Measurements from ENCODE around the gene BTN2A1. TPM values are rescaled to one million over a fixed set of nuclear protein-coding genes. Genes with fewer than 3 reads are reported as not detected.
"Not testable (repeated sequence)": the region's sequence is repeated elsewhere in the genome, so short reads cannot be mapped to it uniquely, and the experiment has no call there.

BTN2A1 gene
- total RNA-seq, 1 donor from 2014 or later, result 27.4 TPM

DNA sequence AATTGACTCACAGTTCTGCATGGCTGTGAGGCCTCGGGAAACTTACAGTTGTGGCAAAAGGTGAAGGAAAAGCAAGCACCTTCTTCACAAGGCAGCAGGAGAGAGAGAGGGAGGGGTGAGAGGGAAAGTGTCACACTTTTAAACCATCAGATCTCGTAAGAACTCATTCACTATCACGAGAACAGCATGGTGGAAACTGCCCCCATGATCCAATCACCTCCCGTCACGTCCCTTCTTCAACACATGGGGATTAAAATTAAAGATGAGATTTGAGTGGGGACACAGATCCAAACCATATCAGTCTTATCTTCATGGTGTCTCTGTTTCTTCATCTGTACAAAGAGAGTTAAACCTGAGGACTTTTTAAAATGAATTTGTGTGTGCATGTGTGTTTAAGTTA is 28.6 kb downstream of the BTN2A1 start:
- intact Hi-C loops (cut with micrococcal nuclease), result no loop called here

DNA sequence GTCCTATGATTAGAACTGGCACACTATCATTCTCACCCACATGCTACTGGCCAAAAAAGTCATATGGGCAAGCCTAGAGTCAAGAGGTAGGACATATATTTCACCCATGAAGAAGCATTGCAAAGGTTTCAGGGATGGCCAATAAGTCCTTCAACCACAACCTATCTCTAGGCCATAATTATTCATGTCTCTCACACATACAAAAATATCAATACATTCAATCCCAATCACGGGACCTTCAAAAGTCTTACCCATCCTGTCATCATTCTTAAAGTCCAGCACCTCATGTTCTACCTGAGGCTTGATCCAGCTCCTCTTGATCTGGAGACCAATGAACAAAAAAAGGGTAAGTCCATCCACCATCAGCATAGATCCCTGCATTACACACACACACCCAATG is 29.7 kb downstream of the BTN2A1 start:
- intact Hi-C loops (cut with micrococcal nuclease), result no loop called here

DNA sequence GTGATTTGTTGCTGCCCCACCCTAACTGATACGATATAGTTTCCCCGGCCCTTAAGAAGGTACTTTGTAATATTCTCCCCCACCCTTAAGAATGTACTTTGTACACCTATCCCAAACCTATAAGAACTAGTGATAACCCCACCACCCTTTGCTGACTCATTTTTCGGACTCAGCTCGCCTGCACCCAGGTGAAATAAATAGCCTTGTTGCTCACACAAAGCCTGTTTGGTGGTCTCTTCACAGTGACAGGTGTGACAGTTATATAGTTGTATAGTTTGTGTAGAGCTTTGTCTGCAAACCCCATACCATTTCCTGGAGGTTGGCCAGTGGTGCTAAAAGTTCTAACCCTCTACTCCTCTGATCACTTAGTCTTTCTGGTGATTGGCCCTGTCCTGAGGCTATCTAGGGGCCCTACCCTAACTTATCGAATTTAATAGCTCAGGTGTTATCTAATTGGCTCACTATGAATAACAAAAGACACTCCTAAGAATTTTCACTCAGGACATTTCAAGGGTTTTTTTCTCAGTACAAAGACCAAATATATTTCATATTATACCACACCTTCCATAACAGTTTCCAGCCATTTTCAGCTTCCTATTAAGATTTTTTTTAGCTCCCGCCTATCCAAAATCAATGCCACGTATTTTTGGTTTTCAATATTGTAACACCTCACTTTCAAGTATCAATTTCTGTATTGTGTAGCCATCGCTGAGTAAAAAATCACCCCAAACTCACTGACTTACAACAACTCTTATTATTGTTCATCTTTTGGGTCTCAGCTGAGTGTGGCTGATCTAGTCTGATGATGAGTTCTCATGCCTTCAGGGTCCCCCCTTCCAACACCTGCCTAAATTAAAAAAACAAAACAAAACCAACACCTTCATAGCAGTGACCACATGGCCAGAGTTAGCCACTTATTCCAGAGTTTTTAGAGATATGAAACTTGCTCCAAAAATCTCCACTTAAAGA is 32.5 kb downstream of the BTN2A1 start:
- intact Hi-C loops (cut with micrococcal nuclease), result no loop called here

DNA sequence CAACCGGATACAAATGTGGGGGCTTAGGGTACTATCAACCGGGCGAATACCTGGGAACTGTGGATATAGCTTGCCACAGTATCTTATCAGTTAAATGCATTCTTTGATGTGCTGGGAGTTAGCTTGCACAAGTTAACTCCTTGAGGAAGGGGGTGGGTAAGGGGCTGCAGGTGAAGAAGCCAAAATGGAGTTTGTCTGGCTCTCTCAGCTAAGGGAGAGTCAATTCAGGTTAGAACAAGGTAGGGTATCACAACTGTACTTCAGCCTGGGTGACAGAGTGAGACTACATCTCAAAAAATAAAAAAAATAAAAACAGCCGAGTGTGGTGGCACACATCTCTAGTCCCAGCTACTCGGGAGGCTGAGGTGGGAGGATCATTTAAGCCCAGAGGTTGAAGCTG is 33.8 kb downstream of the BTN2A1 start:
- intact Hi-C loops (cut with micrococcal nuclease), result no loop called here

DNA sequence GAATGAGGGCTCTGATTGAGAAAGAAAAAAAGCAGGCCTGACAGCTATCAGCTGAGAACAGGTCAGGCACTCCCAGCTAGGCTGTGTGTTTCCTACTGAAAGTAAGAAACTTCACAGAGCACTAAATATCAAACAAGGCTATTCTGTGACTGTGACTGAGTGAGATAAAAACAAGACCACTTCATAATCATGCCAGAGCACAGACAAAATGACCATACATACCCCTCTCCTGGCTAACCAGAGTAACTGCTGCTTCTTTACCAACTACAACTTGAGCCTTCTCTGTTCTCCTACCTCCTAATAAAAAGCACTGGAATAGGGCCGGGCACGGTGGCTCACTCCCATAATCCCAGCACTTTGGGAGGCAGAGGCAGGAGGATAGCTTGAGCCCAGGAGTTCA is 35.5 kb downstream of the BTN2A1 start:
- intact Hi-C loops (cut with micrococcal nuclease), result no loop called here

DNA sequence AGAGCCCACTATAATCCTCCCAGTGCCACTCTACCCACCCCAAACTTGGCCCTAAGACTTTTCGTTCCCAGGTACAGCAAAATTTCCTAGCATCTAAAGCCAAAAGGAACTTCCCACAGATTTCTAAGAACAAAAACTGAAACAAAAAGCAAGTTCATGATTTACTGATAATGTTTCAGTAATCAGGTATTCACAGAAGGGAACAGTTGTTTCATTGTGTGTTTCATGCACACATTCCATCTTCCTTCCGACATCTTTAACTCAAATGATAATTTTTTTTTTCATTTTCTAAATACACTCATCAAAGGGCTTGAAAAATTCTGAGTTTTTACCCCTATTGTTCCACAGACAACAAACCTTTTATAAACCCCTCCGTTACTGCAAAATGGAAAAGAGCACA is 36.4 kb downstream of the BTN2A1 start:
- intact Hi-C loops (cut with micrococcal nuclease), result no loop called here

DNA sequence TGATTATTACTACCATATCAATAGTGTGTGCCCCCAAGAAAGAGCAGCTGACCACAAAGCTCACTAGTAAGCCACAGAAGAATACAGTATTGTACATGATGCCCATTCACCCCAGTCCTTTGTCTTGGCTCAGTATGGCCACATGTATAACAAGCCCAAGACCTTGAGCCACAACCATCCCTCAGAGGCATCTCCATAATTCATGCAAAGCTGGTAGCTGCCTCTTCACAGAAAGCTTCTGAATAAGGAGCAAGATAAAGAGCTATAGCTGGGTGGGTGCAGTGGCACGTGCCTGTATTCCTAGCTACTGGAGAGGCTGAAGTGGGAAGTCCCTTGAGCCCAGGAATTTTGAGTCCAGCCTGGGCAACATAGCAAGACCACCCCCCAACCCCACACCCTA is 37.5 kb downstream of the BTN2A1 start:
- intact Hi-C loops (cut with micrococcal nuclease), result no loop called here

DNA sequence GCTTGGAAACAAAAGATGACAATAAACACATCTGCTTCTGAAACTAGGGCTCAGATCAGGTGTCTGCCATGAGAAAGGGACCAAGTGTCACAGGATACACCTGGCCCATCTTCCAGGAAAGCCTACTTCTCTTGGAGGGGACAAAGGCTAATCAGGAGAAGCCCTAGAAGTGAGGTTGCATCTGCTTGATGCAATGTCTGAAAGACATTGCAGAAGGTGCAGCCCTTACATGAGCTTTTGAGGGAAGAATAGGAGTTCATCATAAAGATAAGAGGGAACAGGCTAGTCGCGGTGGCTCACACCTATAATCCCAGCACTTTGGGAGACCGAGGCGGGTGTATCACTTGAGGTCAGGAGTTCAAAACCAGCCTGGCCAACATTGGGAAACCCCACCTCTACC is 39.9 kb downstream of the BTN2A1 start:
- intact Hi-C loops (cut with micrococcal nuclease), result no loop called here

DNA sequence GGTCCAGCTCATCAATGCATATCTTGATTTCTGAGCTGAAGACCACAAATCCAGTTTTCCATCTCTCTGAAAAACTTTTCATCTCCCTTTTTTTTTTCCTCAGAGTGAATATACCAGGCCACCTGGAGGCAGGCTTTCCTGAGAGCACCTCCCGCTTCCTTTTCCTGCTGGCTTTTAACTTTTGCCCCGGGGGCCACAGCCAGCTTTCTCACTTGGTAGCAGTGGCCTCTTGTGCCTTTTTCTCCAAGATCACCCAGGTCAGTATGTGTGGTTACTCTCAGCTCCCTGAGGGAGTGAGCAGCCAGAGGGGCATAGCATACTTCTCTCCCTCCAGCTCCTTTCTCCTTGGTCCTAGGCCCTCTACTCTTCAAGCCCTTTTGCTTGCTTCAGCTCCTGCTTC is 42.3 kb downstream of the BTN2A1 start, which contains the start of gene BTN1A1:
Gene BTN1A1 (plus strand): TSS at position 202 of the 400 bp plus-strand sequence. CDS start 984 bp downstream, outside the sequence.
- intact Hi-C loops (cut with micrococcal nuclease), result no loop called here

DNA sequence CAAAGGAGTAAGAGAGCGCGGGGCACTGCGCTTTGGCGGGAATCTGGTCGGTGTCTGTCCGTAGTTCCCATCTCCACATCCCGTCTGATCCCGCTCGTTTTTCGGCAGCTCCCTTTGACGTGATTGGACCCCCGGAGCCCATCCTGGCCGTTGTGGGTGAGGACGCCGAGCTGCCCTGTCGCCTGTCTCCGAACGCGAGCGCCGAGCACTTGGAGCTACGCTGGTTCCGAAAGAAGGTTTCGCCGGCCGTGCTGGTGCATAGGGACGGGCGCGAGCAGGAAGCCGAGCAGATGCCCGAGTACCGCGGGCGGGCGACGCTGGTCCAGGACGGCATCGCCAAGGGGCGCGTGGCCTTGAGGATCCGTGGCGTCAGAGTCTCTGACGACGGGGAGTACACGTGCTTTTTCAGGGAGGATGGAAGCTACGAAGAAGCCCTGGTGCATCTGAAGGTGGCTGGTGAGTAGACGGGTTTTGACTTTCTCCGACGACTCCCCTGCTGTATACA is 43.8 kb downstream of the BTN2A1 start:
- intact Hi-C loops (cut with micrococcal nuclease), result no loop called here

DNA sequence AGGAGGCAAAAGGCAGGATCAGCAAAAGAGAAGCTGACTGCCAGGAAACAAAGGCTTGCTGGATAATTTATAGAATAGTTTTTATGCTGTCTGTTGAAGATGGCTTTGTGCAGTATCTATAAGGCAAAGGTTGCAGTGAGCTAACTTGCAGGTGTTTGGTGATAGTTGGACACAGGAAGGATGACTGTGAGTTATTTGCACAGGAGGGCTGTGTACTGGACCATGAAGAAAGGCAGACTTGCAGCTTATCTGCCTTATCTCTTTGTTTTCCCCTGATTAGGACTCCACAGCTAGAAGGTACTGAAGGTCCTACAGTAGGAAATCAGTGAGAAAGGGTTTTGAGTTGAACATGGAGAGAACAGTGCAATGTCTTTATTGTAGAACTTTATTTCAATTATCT is 44.4 kb downstream of the BTN2A1 start:
- intact Hi-C loops (cut with micrococcal nuclease), result no loop called here

DNA sequence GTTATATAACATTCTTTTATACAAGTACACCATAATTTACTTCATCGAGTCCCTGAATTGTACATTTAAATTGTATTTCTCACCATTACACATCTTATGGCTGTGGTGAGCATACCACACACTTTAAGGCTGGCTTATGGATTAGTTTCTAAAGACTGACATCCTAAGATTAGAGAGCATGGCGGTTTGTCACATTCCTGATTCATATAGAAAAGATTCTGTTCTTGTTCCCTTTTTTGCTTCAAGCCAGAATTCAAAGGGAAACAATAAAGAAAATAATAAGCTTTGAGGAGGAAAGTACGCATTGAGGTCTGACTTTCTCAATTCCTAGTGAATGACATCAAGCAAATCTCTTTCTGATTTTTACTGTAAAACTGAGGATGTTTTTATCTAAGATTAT is 44.9 kb downstream of the BTN2A1 start:
- intact Hi-C loops (cut with micrococcal nuclease), result no loop called here

DNA sequence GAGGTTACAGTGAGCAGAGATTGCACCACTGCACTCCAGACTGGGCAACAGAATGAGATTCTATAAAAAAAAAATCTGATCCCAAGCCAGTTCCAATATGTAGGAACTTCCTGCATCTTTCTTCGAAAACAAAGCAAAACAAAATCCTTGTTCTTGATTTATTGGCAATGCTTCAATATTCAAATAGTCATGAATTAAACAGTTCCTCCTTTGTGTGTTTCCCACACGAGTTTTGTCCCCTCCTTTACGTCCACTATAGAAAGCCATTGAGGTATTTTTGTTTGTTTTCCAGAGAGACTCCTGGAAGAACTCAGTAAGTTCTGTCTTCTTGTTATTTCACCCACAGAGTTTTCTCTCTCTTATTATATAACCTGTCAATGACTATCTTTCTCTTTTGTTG is 49.9 kb downstream of the BTN2A1 start:
- intact Hi-C loops (cut with micrococcal nuclease), result no loop called here

DNA sequence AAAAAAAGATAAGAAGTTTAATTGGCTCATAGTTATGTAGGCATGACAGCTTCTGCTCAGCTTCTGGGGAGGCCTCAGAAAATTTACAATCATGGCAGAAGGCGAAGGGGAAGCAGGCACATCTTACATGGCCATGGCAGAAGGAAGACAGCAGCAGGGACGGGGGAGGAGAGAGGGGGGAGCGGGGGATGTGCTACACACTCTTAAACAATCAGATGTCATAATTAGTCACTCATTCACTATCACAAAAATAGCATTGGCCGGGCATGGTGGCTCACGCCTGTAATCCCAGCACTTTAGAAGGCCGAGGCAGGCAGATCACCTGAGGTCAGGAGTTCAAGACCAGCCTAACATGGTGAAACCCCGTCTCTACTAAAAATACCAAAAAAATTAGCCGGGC is 53.3 kb downstream of the BTN2A1 start:
- intact Hi-C loops (cut with micrococcal nuclease), result not testable (repeated sequence)

DNA sequence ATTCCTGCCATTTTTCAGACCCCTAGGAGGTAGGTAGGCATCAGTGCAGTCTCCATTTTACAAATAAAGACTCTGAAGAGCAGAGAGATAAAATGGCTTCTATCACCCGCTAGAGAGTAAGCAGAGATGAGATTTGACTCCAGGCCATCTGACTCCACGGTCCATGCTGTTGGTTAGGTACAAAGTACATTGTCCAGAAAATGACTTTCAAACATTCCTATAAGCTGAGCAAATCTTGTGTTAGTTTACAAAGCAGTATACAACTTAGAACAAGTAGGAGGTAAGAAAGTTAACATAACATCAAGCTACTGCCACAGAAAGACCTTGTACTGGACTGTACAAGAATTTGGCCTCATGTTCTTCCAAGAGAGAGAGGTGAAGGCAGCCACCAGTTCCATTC is 57.2 kb downstream of the BTN2A1 start:
- intact Hi-C loops (cut with micrococcal nuclease), result no loop called here

DNA sequence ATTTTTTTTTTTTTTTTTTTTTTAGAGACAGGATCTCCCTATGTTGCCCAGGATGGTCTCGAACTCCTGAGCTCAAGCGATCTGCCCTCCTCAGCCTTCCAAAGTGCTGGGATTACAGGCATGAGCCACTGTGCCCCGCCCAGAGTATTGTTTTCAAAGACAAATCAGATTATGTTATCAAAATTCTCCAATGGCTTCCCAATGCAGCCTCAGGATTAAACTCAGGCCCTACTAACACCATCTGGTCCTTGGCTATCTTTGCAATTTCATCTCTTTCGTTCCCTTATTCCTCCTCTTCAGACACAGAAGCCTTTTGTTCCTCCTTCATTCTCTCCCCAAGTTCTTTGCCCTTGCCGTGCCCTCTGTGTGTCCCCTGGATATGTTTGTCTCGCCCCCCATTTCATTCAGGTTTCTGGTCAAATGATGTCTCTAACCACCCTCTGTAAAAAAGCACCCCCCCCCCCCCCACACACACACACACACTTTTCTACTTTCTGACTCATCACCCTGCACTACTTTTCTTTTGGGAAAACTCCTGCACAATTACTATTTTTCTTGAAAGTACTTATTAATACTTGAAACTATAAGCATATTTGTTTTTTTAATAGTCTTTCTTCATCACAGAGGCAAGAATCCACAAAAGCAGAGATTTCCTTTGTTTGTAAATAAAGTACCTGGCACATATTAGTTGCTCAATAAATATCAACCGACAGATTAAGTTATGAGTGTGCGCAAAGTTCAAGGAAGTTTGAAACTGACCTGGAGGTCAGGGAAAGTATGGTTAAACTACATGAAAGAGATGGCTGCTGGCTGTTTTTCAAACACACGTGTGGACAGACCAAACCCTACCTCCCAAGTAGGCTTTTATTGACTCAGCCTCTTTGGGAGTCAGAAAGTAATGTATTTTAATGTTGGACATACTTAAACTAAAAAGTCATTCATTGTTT is 59.0 kb downstream of the BTN2A1 start:
- intact Hi-C loops (cut with micrococcal nuclease), result no loop called here

Other genes with a start within 250 kb of the BTN2A1 start
- gene BTN3A2, start 92.8 kb upstream of the BTN2A1 start, total RNA-seq, result 100 and 107 TPM in 2 replicates
- gene BTN2A2, start 74.8 kb upstream of the BTN2A1 start, total RNA-seq, result 16.7 and 19.1 TPM in 2 replicates
- gene BTN3A1, start 55.7 kb upstream of the BTN2A1 start, total RNA-seq, result 74.9 and 75.7 TPM in 2 replicates
- gene BTN3A3, start 17.5 kb upstream of the BTN2A1 start, total RNA-seq, result 73.0 and 77.3 TPM in 2 replicates
- gene BTN1A1, start 42.3 kb downstream of the BTN2A1 start, total RNA-seq, result not detected in 2 replicates
- gene HMGN4, start 80.4 kb downstream of the BTN2A1 start, total RNA-seq, result 79.4 and 80.9 TPM in 2 replicates
- gene ABT1, start 139.0 kb downstream of the BTN2A1 start, total RNA-seq, result 26.6 and 27.2 TPM in 2 replicates
- 10.7 and 11.7 TPM in 2 replicates for gene ZNF322, start 201.8 kb downstream of the BTN2A1 start, total RNA-seq

All from T-helper 2 cell treated with Interferon-gamma antibody and Interleukin-4, amounts not matched to agents 100 ng/mL and 5 ng/mL, for 36 hours (primary cell).